IMR-90 (cell line): Measurements from ENCODE around the gene SCN8A. TPM values are rescaled to one million over a fixed set of nuclear protein-coding genes. Genes with fewer than 3 reads are reported as not detected.

Experiments used
- ATAC-seq: fragments of 200-7000 bp; cut with Tn5 transposase; 2 replicates; pipeline ENCODE4 v1.9.1; 2020; ENCODE audit warnings: low read depth, mild to moderate bottlenecking, moderate library complexity
- BruUV-seq: library from RNA; stranded (reverse); fragments of 400-500 nt; replicated peaks from 2 replicates; lab custom pipeline; 2021; lab: Mats Ljungman, UMichigan
- CTCF ChIA-PET: fragments of 300-600 bp; formaldehyde crosslinking; extraction: SDS; loops from one replicate; lab custom pipeline; 2021; ENCODE audit warnings: antibody characterized with exemption; lab: Yijun Ruan, JAX
- POLR2A ChIA-PET: fragments of 300-600 bp; sonication (Branson Sonifier 250); formaldehyde crosslinking; loops from one replicate; lab custom pipeline; 2022; ENCODE audit warnings: antibody characterized with exemption; ENCODE audit not compliant: unreplicated experiment; lab: Charles Lee
- DNase-seq: peaks from one replicate; pipeline ENCODE4 v3.0.0; 2013
- H2AFZ ChIP-seq: replicated peaks from 2 replicates; pipeline ENCODE3; 2013; ENCODE audit warnings: low read length, mild to moderate bottlenecking; ENCODE audit not compliant: poor library complexity
- H2AK5ac ChIP-seq: 2 replicates; pipeline ENCODE4 v1.6.1; 2013; ENCODE audit warnings: low read depth, low read length, inconsistent platforms
- H2AK9ac ChIP-seq: replicated peaks from 2 replicates; pipeline ENCODE3; 2013; ENCODE audit warnings: mild to moderate bottlenecking, low read depth, low read length, moderate library complexity; ENCODE audit not compliant: poor library complexity
- H2BK120ac ChIP-seq: 2 replicates; pipeline ENCODE4 v1.6.1; 2013; ENCODE audit warnings: low read depth, low read length, inconsistent platforms
- H2BK15ac ChIP-seq: 3 replicates; pipeline ENCODE4 v1.6.1; 2013; ENCODE audit warnings: low read depth, low read length, inconsistent platforms
- H2BK20ac ChIP-seq: 2 replicates; pipeline ENCODE4 v1.6.1; 2013; ENCODE audit warnings: low read depth, mild to moderate bottlenecking, inconsistent platforms, low read length, moderate library complexity
- H2BK5ac ChIP-seq: 2 replicates; pipeline ENCODE4 v1.6.1; 2013; ENCODE audit warnings: mild to moderate bottlenecking, low read depth, low read length, inconsistent platforms; ENCODE audit not compliant: poor library complexity, severe bottlenecking
- H3K14ac ChIP-seq: replicated peaks from 2 replicates; pipeline ENCODE4 v1.6.1; 2013; ENCODE audit warnings: low read depth, low read length, inconsistent platforms
- H3K18ac ChIP-seq: 2 replicates; pipeline ENCODE4 v1.6.1; 2013; ENCODE audit warnings: low read depth, low read length, control low read depth
- H3K23ac ChIP-seq: 2 replicates; pipeline ENCODE4 v1.6.1; 2013; ENCODE audit warnings: low read depth, low read length, inconsistent platforms
- H3K27ac ChIP-seq: 2 replicates; pipeline ENCODE4 v1.5.1; 2013; ENCODE audit warnings: mild to moderate bottlenecking, control low read depth, low read length; ENCODE audit not compliant: insufficient read depth
- H3K27me3 ChIP-seq: 2 replicates; pipeline ENCODE4 v1.6.1; 2013; ENCODE audit warnings: low read length; ENCODE audit not compliant: control insufficient read depth, insufficient read depth
- H3K36me3 ChIP-seq: 2 replicates; pipeline ENCODE4 v1.6.1; 2013; ENCODE audit warnings: low read length, mixed read lengths; ENCODE audit not compliant: control insufficient read depth, insufficient read depth
- H3K4ac ChIP-seq: 2 replicates; pipeline ENCODE4 v1.6.1; 2013; ENCODE audit warnings: low read depth, low read length, inconsistent platforms
- H3K4me1 ChIP-seq: 2 replicates; pipeline ENCODE4 v1.6.1; 2013; ENCODE audit warnings: low read length, mixed read lengths; ENCODE audit not compliant: control insufficient read depth, insufficient read depth
- H3K4me2 ChIP-seq: 2 replicates; pipeline ENCODE4 v1.6.1; 2013; ENCODE audit warnings: low read depth, mild to moderate bottlenecking, control low read depth, low read length, moderate library complexity
- H3K4me3 ChIP-seq: 2 replicates; pipeline ENCODE4 v1.5.1; 2013; ENCODE audit warnings: low read depth, mild to moderate bottlenecking, control low read depth, low read length, moderate library complexity; ENCODE audit not compliant: insufficient read depth
- H3K56ac ChIP-seq: 2 replicates; pipeline ENCODE4 v1.6.1; 2013; ENCODE audit warnings: low read length, inconsistent platforms; ENCODE audit not compliant: insufficient read depth; ENCODE audit errors: extremely low read depth
- H3K79me1 ChIP-seq, 2 experiments: 2 replicates each; pipeline ENCODE4 v1.6.1; 2013; ENCODE audit warnings: low read length in 2 of 2, inconsistent platforms in 1 of 2, low read depth in 1 of 2
- H3K9ac ChIP-seq: 2 replicates; pipeline ENCODE4 v1.6.1; 2013; ENCODE audit warnings: low read depth, low read length, control low read depth
- H3K9me1 ChIP-seq: 2 replicates; pipeline ENCODE4 v1.6.1; 2013; ENCODE audit warnings: low read length, inconsistent platforms; ENCODE audit not compliant: insufficient read depth
- H3K9me3 ChIP-seq: 2 replicates; pipeline ENCODE4 v1.6.1; 2013; ENCODE audit warnings: low read length; ENCODE audit not compliant: control insufficient read depth, insufficient read depth
- H4K20me1 ChIP-seq: 2 replicates; pipeline ENCODE4 v1.6.1; 2013; ENCODE audit warnings: low read length, inconsistent platforms; ENCODE audit not compliant: insufficient read depth
- H4K5ac ChIP-seq: 2 replicates; pipeline ENCODE4 v1.6.1; 2013; ENCODE audit warnings: mild to moderate bottlenecking, low read depth, low read length, control low read depth
- H4K8ac ChIP-seq, 2 experiments: 2 replicates each; pipeline ENCODE4 v1.6.1; 2013; ENCODE audit warnings: low read depth in 2 of 2, low read length in 2 of 2, control low read depth in 1 of 2, inconsistent platforms in 1 of 2
- H4K91ac ChIP-seq: 2 replicates; pipeline ENCODE4 v1.6.1; 2013; ENCODE audit warnings: low read depth, low read length, inconsistent platforms; ENCODE audit not compliant: insufficient read depth
- BHLHE40 ChIP-seq: fragments of 150-350 bp; IDR thresholded peaks from 2 replicates; pipeline ENCODE4 v1.6.1; 2016; ENCODE audit warnings: mild to moderate bottlenecking, low read depth, low read length
- WGBS, 2 experiments: methylation state at CpG; one replicate each; pipeline versions ENCODE4 v1.1.5 to v1.1.7; 2013; ENCODE audit warnings: missing lambda C conversion rate in 2 of 2; ENCODE audit not compliant: insufficient read length in 1 of 2; ENCODE audit errors: extremely low coverage in 2 of 2; 5-methylcytosine and 5-hydroxymethylcytosine counted together
- dilution Hi-C: fragments of 300-500 bp; cut with HindIII; formaldehyde crosslinking; loops from one replicate; pipeline ENCODE4 v1.14.3; 2018; ENCODE audit warnings: low sequenced_read_pairs; ENCODE audit not compliant: unreplicated experiment
- in situ Hi-C: fragments of 300-500 bp; cut with MboI; formaldehyde crosslinking; loops from 3 replicates; pipeline ENCODE4 v1.14.3; 2019; ENCODE audit warnings: low sequenced_read_pairs, inconsistent platforms, mixed read lengths
- intact Hi-C: fragments of 100-400 bp; cut with micrococcal nuclease; formaldehyde crosslinking; loops from 2 replicates; pipeline ENCODE4 v1.10.0; 2022
- polyA plus RNA-seq, 3 experiments: library from polyadenylated mRNA; depleted of rRNA; stranded (reverse); fragments of >200 nt; gene quantifications; 2 replicates each; pipeline ENCODE4 v1.2.3, GENCODE V29; 2012; ENCODE audit warnings: low replicate concordance in 1 of 3
- total RNA-seq: library from RNA; depleted of rRNA; stranded (reverse); fragments of >200 nt; gene quantifications from 2 replicates; pipeline ENCODE4 v1.2.3, GENCODE V29; 2012

Gene SCN8A
- total and polyA plus RNA-seq, 2 of the 4 experiments (the other 2 are of a cell fraction): 6.9 to 19.7 TPM

DNA sequence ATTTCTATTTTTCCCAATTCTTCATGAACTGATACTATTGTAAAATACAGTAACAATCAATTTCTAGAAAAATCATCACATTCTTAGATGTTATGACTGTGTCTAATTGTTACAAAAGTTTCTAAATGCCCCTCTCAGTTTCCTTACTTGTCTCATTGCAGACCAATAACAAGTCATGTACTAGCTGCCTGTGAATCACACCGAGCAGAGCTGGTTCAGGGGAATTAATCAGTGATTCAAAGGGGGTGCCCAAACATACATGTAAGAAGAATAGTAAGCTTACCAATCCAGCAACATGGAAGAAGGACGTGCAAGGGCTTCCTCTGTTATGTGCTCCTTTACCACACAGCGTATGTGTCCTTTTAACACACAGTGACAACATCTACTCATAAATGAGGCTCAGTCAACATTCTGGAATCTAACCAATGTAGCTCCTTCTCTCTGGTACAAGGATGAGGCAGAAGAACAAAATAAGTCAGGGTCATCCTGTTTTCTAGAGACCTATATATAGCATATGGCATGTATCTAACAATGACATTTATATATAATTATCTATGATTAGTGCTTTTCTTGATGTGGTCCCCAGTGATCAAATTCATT lies 126.4 kb downstream of the SCN8A start:
- no peak overlapping the region for H4K8ac ChIP-seq
- H3K4me1 ChIP-seq: peaks cover 3% of the 10 kb centered on the region; the same call in 1 of the 2 replicates
- peaks cover 10% of the 10 kb centered on the region for H3K9me1 ChIP-seq
- in situ Hi-C loops (no loop called here), intact Hi-C loops (no loop called here), dilution Hi-C loops (no loop called here)
- H3K9me3 ChIP-seq: no peaks in the 10 kb centered on the region
- no peak overlapping the region; the same call in 1 of the 2 replicates for H3K14ac ChIP-seq
- no peak overlapping the region for H2BK20ac ChIP-seq
- H3K36me3 ChIP-seq: peaks cover 1% of the 10 kb centered on the region; the same call in 1 of the 2 replicates
- DNase-seq: no peak
- ATAC-seq: no peak
- no peak overlapping the region for H3K23ac ChIP-seq
- ChIA-PET POLR2A (no interaction called here), CTCF (no interaction called here)
- no peak overlapping the region for H3K27ac ChIP-seq
- no peak overlapping the region for H3K18ac ChIP-seq
- H3K9ac ChIP-seq: no peak overlapping the region
- no peak overlapping the region for H4K91ac ChIP-seq
- H3K4ac ChIP-seq: no peak overlapping the region
- no peak overlapping the region for H2BK5ac ChIP-seq
- TF ChIP-seq BHLHE40: no peak
- no peak overlapping the region for H3K4me3 ChIP-seq
- H3K79me1 ChIP-seq: peaks cover 3 to 15% of the 10 kb centered on the region in 2 experiments; a peak in 3 of 4 replicates
- H4K5ac ChIP-seq: no peak overlapping the region
- no peak overlapping the region for H2AFZ ChIP-seq
- H3K27me3 ChIP-seq: no peaks in the 10 kb centered on the region
- H3K56ac ChIP-seq: no peak overlapping the region
- no peak overlapping the region for H3K4me2 ChIP-seq
- H2AK9ac ChIP-seq: no peak overlapping the region
- WGBS, 2 experiments: no CpG with 5 or more reads among the region's 3 CpGs
- H2AK5ac ChIP-seq: no peak overlapping the region
- no TSS peak for BruUV-seq
- no peak overlapping the region for H2BK120ac ChIP-seq
- H4K20me1 ChIP-seq: no peaks in the 10 kb centered on the region
- H2BK15ac ChIP-seq: no peak overlapping the region
